Measurements from ENCODE around the gene PSMA4.
A peak's percentile ranks its signal among the peaks of the same experiment; 100 is the strongest.
"Not testable (repeated sequence)": the region's sequence is repeated elsewhere in the genome, so short reads cannot be mapped to it uniquely, and the experiment has no call there.

PSMA4 gene

GRCh38 chr15:78552597-78552996 lies 12.4 kb downstream of the PSMA4 start:
- FAIRE-seq, result peak; percentile 91

- FAIRE-seq, result not testable (repeated sequence)
Measured at GRCh38 chr15:78560201-78560600, 20.0 kb downstream of the PSMA4 start.

- no peak for FAIRE-seq
Measured at GRCh38 chr15:78561490-78561889, 21.2 kb downstream of the PSMA4 start.

- no peak for FAIRE-seq
Measured at GRCh38 chr15:78563092-78563491, 22.8 kb downstream of the PSMA4 start.

GRCh38 chr15:78564743-78565096 lies 24.5 kb downstream of the PSMA4 start:
- no peak for FAIRE-seq

- FAIRE-seq, result peak; percentile 90
Measured at GRCh38 chr15:78565097-78565950, 25.1 kb downstream of the PSMA4 start, which contains the start of gene CHRNA5. Gene CHRNA5 (plus strand): TSS chr15:78565520. CDS start chr15:78565720, 200 bp downstream.

- FAIRE-seq, result peak; percentile 11
Measured at GRCh38 chr15:78565951-78566774, 25.9 kb downstream of the PSMA4 start.

GRCh38 chr15:78567531-78567930 lies 27.3 kb downstream of the PSMA4 start:
- FAIRE-seq, result no peak

- FAIRE-seq, result no peak
Measured at GRCh38 chr15:78570710-78571109, 30.5 kb downstream of the PSMA4 start.

GRCh38 chr15:78571382-78571781 lies 31.1 kb downstream of the PSMA4 start:
- FAIRE-seq, result no peak

- FAIRE-seq, result no peak
Measured at GRCh38 chr15:78573416-78573815, 33.2 kb downstream of the PSMA4 start.

- no peak for FAIRE-seq
Measured at GRCh38 chr15:78574944-78575343, 34.7 kb downstream of the PSMA4 start.

- FAIRE-seq, result no peak
Measured at GRCh38 chr15:78597583-78597982, 57.3 kb downstream of the PSMA4 start.

GRCh38 chr15:78598348-78598747 lies 58.1 kb downstream of the PSMA4 start:
- no peak for FAIRE-seq

- no peak for FAIRE-seq
Measured at GRCh38 chr15:78599189-78599588, 58.9 kb downstream of the PSMA4 start.

Data from G401.6 (cell line).